K562 (cell line): ENCODE results near the gene RASGRP4. TPM values are rescaled to one million over a fixed set of nuclear protein-coding genes. Genes with fewer than 3 reads are reported as not detected.
A peak's percentile ranks its signal among the peaks of the same experiment; 100 is the strongest.

Experiments
- POLR3A ChIP-seq: IDR thresholded peaks from 2 replicates; pipeline ENCODE4 v1.6.1; 2011; ENCODE audit warnings: borderline replicate concordance, mild to moderate bottlenecking, moderate library complexity; ENCODE audit not compliant: insufficient read length, insufficient read depth; ENCODE audit errors: extremely low read depth
- RBFOX2 ChIP-seq: fragments of 200-400 bp; formaldehyde crosslinking; IDR thresholded peaks from 2 replicates; pipeline ENCODE4 v1.6.1; 2017; ENCODE audit warnings: low read depth, mild to moderate bottlenecking, low read length, moderate library complexity
- ZNF583 ChIP-seq: fragments of 250-450 bp; sonication (Bioruptor Pico); IDR thresholded peaks from 2 replicates; pipeline ENCODE4 v1.4.0; 2020
- polyA plus RNA-seq, 8 experiments: library from polyadenylated mRNA; depleted of rRNA in 4 of 8; stranded (reverse) in 5 of 8; unstranded in 3 of 8; fragments of >200 nt; fragmentation: Nextera tagmentation in 2 of 8; fragmentation: Illumina TruSeq in 1 of 8; extraction: Ambion mirVana in 2 of 8; extraction: Trizol in 1 of 8; gene quantifications; 2 replicates each; pipeline versions ENCODE4 v1.2.1 to v1.2.3, GENCODE V29; 2011 to 2014; ENCODE audit warnings: inconsistent platforms in 1 of 8, missing spikeins in 1 of 8
- total RNA-seq, 7 experiments: library from RNA; depleted of rRNA in 6 of 7; stranded (reverse); fragments of >200 nt in 6 of 7; fragmentation: Illumina TruSeq in 2 of 7; extraction: Trizol in 2 of 7; gene quantifications; 2 replicates each; pipeline versions ENCODE4 v1.2.1 to v1.2.3, GENCODE V29; 2011 to 2021; ENCODE audit warnings: low replicate concordance in 1 of 7
- TF ChIP-seq, protein P1 (sequence below), 2 experiments: fragments of 450-650 bp; IDR thresholded peaks; 2 replicates each; pipeline ENCODE4 v1.6.1; 2016; ENCODE audit warnings: mild to moderate bottlenecking in 2 of 2, borderline replicate concordance in 1 of 2, low read depth in 1 of 2, moderate library complexity in 1 of 2
- TF ChIP-seq, protein P2 (sequence below): IDR thresholded peaks from 2 replicates; pipeline ENCODE4 v1.6.1; 2012; ENCODE audit warnings: low read depth, low read length, improper control_type of control experiment, borderline replicate concordance
- TF ChIP-seq, protein P3 (sequence below): fragments of 450-650 bp; IDR thresholded peaks from 2 replicates; pipeline ENCODE4 v1.6.1; 2016
- TF ChIP-seq, protein P4 (sequence below), 2 experiments: fragments of 450-650 bp in 1 of 2; IDR thresholded peaks; 2 replicates each; pipeline ENCODE4 v1.6.1; 2011 to 2017; ENCODE audit warnings: low read depth in 2 of 2, antibody characterized with exemption in 1 of 2, borderline replicate concordance in 1 of 2, low read length in 1 of 2, mild to moderate bottlenecking in 1 of 2, mixed read lengths in 1 of 2; ENCODE audit not compliant: control insufficient read depth in 1 of 2

Gene RASGRP4
- total and polyA plus RNA-seq, 9 of the 15 experiments (the other 6 are each of a cell fraction or from before 2014, with no cell fraction given) = 0.39 to 4.6 (median 3.8) TPM

DNA sequence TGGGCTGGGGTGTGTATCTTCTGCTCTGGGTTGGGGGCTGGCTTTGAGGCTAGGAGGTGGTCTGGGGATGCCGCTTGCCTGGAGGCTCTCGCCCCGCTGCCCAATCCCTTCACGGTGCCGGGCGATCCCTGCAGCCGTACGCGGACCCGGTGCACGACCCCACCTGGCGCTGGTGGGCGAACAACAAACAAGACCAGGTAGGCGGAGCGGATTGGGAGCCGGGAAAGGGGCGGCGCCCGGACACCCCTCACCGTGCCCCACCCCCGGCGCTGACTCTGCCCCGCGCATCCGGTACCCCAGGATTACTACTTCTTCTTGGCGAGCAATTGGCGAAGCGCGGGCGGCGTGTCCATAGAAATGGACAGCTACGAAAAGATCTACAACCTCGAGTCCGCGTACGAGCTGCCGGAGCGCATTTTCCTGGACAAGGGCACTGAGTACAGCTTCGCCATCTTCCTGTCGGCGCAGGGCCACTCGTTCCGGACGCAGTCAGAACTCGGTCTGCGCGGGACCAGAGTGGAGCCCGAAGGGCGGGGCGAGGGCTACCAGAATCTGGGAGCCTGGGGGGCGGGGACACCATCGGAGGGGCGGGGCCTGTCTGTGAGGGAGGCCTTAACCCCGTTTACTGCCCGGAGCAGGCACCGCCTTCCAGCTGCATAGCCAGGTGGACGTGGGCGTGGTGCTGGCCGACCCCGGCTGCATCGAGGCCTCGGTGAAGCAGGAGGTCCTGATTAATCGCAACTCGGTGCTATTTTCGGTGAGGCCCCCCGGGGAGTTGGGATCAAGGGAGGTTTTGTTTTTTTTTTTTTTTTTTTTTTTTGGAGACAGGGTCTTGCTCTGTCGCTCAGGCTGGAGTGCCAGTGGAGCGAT lies 63.7 kb downstream of the RASGRP4 start (continued):
- TF ChIP-seq ZNF583 = no peak
- TF ChIP-seq RBFOX2 = peak; percentile 66
- TF ChIP-seq, protein P1, sequence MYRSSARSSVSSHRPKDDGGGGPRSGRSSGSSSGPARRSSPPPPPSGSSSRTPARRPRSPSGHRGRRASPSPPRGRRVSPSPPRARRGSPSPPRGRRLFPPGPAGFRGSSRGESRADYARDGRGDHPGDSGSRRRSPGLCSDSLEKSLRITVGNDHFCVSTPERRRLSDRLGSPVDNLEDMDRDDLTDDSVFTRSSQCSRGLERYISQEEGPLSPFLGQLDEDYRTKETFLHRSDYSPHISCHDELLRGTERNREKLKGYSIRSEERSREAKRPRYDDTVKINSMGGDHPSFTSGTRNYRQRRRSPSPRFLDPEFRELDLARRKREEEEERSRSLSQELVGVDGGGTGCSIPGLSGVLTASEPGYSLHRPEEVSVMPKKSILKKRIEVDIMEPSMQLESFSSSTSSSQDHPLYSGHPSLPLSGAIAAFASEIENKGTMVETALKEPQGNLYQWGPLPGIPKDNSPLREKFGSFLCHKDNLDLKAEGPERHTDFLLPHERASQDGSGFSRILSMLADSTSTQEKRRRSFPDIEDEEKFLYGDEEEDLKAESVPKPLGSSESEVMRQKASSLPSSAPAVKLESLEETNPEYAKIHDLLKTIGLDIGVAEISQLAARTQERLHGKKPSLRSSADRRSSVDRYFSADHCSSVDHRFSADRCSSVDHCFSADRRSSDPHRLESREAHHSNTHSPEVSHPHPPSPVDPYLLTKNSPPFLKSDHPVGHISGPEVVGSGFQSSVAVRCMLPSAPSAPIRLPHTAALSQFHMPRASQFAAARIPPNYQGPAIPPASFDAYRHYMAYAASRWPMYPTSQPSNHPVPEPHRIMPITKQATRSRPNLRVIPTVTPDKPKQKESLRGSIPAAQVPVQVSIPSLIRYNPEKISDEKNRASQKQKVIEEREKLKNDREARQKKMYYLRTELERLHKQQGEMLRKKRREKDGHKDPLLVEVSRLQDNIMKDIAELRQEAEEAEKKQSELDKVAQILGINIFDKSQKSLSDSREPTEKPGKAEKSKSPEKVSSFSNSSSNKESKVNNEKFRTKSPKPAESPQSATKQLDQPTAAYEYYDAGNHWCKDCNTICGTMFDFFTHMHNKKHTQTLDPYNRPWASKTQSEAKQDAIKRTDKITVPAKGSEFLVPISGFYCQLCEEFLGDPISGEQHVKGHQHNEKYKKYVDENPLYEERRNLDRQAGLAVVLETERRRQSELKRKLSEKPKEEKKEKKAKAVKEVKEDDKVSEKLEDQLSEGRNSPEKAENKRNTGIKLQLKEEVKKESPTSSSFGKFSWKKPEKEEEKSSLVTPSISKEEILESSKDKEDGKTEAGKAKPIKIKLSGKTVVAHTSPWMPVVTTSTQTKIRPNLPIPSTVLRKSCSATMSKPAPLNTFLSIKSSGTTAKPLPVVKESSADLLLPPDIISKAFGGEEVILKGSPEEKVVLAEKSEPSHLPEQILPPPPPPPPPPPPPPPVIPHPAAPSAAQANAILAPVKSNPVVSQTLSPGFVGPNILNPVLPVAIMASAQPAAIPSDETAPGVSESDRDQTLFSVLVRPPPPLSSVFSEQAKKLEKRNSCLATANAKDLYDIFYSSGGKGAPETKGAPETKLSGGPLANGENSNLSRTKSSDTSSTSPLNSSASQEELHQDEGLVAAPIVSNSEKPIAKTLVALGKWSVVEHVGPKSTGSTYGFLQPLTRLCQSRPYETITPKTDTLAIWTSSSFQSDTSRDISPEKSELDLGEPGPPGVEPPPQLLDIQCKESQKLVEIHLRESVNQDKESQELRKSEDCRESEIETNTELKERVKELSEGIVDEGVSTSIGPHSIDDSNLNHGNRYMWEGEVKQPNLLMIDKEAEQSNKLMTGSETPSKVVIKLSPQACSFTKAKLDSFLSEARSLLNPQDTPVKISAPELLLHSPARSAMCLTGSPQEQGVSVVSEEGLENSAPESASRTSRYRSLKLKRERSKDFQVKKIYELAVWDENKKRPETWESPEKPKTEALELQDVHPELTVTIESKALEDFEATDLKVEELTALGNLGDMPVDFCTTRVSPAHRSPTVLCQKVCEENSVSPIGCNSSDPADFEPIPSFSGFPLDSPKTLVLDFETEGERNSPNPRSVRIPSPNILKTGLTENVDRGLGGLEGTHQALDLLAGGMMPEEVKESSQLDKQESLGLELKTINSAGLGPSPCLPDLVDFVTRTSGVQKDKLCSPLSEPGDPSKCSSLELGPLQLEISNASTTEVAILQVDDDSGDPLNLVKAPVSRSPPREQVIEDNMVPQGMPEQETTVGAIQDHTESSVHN (IDR thresholded peaks at IDR 0.05; ENCODE audit: borderline replicate concordance in 1 of 2, low read depth in 1 of 2) = no peak
- TF ChIP-seq, protein P2, sequence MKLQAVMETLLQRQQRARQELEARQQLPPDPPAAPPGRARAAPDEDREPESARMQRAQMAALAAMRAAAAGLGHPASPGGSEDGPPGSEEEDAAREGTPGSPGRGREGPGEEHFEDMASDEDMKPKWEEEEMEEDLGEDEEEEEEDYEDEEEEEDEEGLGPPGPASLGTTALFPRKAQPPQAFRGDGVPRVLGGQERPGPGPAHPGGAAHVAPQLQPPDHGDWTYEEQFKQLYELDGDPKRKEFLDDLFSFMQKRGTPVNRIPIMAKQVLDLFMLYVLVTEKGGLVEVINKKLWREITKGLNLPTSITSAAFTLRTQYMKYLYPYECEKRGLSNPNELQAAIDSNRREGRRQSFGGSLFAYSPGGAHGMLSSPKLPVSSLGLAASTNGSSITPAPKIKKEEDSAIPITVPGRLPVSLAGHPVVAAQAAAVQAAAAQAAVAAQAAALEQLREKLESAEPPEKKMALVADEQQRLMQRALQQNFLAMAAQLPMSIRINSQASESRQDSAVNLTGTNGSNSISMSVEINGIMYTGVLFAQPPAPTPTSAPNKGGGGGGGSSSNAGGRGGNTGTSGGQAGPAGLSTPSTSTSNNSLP = no peak
- TF ChIP-seq, protein P3, sequence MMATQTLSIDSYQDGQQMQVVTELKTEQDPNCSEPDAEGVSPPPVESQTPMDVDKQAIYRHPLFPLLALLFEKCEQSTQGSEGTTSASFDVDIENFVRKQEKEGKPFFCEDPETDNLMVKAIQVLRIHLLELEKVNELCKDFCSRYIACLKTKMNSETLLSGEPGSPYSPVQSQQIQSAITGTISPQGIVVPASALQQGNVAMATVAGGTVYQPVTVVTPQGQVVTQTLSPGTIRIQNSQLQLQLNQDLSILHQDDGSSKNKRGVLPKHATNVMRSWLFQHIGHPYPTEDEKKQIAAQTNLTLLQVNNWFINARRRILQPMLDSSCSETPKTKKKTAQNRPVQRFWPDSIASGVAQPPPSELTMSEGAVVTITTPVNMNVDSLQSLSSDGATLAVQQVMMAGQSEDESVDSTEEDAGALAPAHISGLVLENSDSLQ = peak; percentile 23; the same call in 1 of the 2 replicates
- no peak for TF ChIP-seq POLR3A
- TF ChIP-seq, protein P4, sequence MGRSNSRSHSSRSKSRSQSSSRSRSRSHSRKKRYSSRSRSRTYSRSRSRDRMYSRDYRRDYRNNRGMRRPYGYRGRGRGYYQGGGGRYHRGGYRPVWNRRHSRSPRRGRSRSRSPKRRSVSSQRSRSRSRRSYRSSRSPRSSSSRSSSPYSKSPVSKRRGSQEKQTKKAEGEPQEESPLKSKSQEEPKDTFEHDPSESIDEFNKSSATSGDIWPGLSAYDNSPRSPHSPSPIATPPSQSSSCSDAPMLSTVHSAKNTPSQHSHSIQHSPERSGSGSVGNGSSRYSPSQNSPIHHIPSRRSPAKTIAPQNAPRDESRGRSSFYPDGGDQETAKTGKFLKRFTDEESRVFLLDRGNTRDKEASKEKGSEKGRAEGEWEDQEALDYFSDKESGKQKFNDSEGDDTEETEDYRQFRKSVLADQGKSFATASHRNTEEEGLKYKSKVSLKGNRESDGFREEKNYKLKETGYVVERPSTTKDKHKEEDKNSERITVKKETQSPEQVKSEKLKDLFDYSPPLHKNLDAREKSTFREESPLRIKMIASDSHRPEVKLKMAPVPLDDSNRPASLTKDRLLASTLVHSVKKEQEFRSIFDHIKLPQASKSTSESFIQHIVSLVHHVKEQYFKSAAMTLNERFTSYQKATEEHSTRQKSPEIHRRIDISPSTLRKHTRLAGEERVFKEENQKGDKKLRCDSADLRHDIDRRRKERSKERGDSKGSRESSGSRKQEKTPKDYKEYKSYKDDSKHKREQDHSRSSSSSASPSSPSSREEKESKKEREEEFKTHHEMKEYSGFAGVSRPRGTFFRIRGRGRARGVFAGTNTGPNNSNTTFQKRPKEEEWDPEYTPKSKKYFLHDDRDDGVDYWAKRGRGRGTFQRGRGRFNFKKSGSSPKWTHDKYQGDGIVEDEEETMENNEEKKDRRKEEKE (IDR thresholded peaks at IDR 0.05; ENCODE audit: borderline replicate concordance in 1 of 2, control insufficient read depth in 1 of 2, low read depth in 2 of 2, low read length in 1 of 2) = no peak
